Measurements from ENCODE around the gene HS1BP3. TPM values are rescaled to one million over a fixed set of nuclear protein-coding genes. Genes with fewer than 3 reads are reported as not detected.

HS1BP3 gene
- total and polyA plus RNA-seq, 2 of the 13 experiments (the other 11 are each of a cell fraction or from before 2014, with no cell fraction given): 15.2 to 22.0 TPM

DNA sequence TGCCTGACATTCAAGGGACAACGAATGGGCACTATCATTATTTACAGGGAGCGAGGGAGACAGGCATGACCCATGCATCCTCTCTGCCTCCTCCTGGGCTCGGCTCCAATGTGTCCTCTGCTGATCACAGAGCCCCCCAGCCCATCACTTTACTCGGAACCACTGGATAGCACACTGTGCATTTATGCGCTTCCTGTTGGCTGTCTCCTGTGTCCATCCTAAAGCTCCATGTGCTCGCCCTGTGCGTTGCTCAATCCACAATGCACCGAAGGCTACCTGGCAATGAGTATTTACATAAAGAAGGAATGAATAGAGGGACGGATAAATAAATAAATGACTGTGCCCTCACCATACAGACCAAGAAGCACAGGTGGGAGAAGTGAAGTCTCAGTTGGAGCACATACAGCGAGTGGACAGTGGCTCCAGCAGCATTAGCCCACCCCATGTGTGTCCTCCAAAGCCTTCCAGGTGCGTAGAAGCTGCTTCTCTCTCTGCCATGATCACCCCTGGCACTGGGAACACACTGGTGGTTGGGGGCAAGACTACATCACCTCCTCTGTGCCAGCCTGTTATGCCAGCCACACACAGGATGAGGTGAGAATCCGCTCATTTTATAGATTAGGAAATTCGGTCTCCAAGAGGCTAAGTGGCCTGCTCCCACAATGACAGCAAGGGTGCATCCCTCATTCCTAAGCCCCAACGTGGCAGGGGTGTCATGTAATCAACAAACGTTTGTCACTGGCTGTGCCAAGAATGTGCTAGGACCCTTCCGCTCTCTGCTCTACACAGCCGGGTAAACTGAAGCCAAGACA lies 13.7 kb upstream of the HS1BP3 start (continued):
- TF ChIP-seq, protein P1, sequence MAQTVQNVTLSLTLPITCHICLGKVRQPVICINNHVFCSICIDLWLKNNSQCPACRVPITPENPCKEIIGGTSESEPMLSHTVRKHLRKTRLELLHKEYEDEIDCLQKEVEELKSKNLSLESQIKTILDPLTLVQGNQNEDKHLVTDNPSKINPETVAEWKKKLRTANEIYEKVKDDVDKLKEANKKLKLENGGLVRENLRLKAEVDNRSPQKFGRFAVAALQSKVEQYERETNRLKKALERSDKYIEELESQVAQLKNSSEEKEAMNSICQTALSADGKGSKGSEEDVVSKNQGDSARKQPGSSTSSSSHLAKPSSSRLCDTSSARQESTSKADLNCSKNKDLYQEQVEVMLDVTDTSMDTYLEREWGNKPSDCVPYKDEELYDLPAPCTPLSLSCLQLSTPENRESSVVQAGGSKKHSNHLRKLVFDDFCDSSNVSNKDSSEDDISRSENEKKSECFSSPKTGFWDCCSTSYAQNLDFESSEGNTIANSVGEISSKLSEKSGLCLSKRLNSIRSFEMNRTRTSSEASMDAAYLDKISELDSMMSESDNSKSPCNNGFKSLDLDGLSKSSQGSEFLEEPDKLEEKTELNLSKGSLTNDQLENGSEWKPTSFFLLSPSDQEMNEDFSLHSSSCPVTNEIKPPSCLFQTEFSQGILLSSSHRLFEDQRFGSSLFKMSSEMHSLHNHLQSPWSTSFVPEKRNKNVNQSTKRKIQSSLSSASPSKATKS (CRISPR knock-in tag; IDR thresholded peaks at IDR 0.05): no peak
- no peak for TF ChIP-seq FOXA1 (IDR thresholded peaks at IDR 0.05)
- TF ChIP-seq FOXA1 (CRISPR knock-in tag; IDR thresholded peaks at IDR 0.05): 0 out of 2 replicates have a peak, but pooled peaks have one; percentile 12
- no peak for TF ChIP-seq SSRP1 (CRISPR knock-in tag; IDR thresholded peaks at IDR 0.05)
- TF ChIP-seq NFIC (IDR thresholded peaks at IDR 0.05; ENCODE audit: low read length): no peak
- TF ChIP-seq E2F2 (CRISPR knock-in tag; IDR thresholded peaks at IDR 0.05; ENCODE audit: borderline replicate concordance): no peak
- TF ChIP-seq ATF7 (IDR thresholded peaks at IDR 0.05): no peak
- TF ChIP-seq ATF7 (CRISPR knock-in tag; IDR thresholded peaks at IDR 0.05): no peak
- no peak for TF ChIP-seq ELF1 (CRISPR knock-in tag; IDR thresholded peaks at IDR 0.05)
- TF ChIP-seq, protein P2, sequence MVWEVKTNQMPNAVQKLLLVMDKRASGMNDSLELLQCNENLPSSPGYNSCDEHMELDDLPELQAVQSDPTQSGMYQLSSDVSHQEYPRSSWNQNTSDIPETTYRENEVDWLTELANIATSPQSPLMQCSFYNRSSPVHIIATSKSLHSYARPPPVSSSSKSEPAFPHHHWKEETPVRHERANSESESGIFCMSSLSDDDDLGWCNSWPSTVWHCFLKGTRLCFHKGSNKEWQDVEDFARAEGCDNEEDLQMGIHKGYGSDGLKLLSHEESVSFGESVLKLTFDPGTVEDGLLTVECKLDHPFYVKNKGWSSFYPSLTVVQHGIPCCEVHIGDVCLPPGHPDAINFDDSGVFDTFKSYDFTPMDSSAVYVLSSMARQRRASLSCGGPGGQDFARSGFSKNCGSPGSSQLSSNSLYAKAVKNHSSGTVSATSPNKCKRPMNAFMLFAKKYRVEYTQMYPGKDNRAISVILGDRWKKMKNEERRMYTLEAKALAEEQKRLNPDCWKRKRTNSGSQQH (CRISPR knock-in tag; IDR thresholded peaks at IDR 0.05; ENCODE audit: low read depth): no peak
- no peak for TF ChIP-seq ONECUT2 (CRISPR knock-in tag; IDR thresholded peaks at IDR 0.05)
- TF ChIP-seq ZNF333 (CRISPR knock-in tag; IDR thresholded peaks at IDR 0.05; ENCODE audit: borderline replicate concordance): no peak
- no peak for TF ChIP-seq LBX2 (CRISPR knock-in tag; IDR thresholded peaks at IDR 0.05; ENCODE audit: borderline replicate concordance)
- TF ChIP-seq STAG1 (CRISPR knock-in tag; IDR thresholded peaks at IDR 0.05): no peak
- peak; percentile 50; the same call in 1 of the 2 replicates for TF ChIP-seq ZNF138 (CRISPR knock-in tag; IDR thresholded peaks at IDR 0.05; ENCODE audit: low read depth)
- TF ChIP-seq YEATS2 (CRISPR knock-in tag; IDR thresholded peaks at IDR 0.05; ENCODE audit: borderline replicate concordance): no peak
- TF ChIP-seq ZNF354B (CRISPR knock-in tag; IDR thresholded peaks at IDR 0.05): no peak
- TF ChIP-seq, protein P3, sequence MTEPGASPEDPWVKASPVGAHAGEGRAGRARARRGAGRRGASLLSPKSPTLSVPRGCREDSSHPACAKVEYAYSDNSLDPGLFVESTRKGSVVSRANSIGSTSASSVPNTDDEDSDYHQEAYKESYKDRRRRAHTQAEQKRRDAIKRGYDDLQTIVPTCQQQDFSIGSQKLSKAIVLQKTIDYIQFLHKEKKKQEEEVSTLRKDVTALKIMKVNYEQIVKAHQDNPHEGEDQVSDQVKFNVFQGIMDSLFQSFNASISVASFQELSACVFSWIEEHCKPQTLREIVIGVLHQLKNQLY (CRISPR knock-in tag; IDR thresholded peaks at IDR 0.05): no peak
- TF ChIP-seq MAFG (CRISPR knock-in tag; IDR thresholded peaks at IDR 0.05): no peak
- no peak for TF ChIP-seq ZNF83 (CRISPR knock-in tag; IDR thresholded peaks at IDR 0.05; ENCODE audit: borderline replicate concordance)
- TF ChIP-seq TEF (CRISPR knock-in tag; IDR thresholded peaks at IDR 0.05): no peak
- TF ChIP-seq ZBTB20 (CRISPR knock-in tag; IDR thresholded peaks at IDR 0.05; ENCODE audit: borderline replicate concordance, low read depth): no peak
- TF ChIP-seq ZNF557 (CRISPR knock-in tag; IDR thresholded peaks at IDR 0.05): no peak
- no peak for TF ChIP-seq NR1H2 (CRISPR knock-in tag; IDR thresholded peaks at IDR 0.05; ENCODE audit: borderline replicate concordance, low read depth)
- TF ChIP-seq ZNF773 (CRISPR knock-in tag; IDR thresholded peaks at IDR 0.05; ENCODE audit: borderline replicate concordance): no peak

Data from HepG2 (cell line).